H9 (cell line): ENCODE results near the gene UNCX. TPM values are rescaled to one million over a fixed set of nuclear protein-coding genes. Genes with fewer than 3 reads are reported as not detected.

Experiments used
- DNase-seq: peaks from one replicate; pipeline ENCODE4 v3.0.0-alpha.2; 2017
- H2AFZ ChIP-seq: one replicate; pipeline ENCODE4 v1.6.1; 2013; ENCODE audit warnings: mild to moderate bottlenecking, low read length, control low read depth, moderate library complexity
- H2AK5ac ChIP-seq: 2 replicates; pipeline ENCODE4 v1.6.1; 2013; ENCODE audit warnings: low read length, control low read depth, mixed read lengths; ENCODE audit not compliant: insufficient read length
- H2BK120ac ChIP-seq: one replicate; pipeline ENCODE4 v1.6.1; 2013; ENCODE audit warnings: low read depth, mild to moderate bottlenecking, low read length, control low read depth, inconsistent platforms; ENCODE audit not compliant: poor library complexity, severe bottlenecking
- H2BK12ac ChIP-seq: 2 replicates; pipeline ENCODE4 v1.6.1; 2013; ENCODE audit warnings: low read length, control low read depth, mixed read lengths, low read depth; ENCODE audit not compliant: insufficient read length
- H2BK15ac ChIP-seq: 2 replicates; pipeline ENCODE4 v1.6.1; 2013; ENCODE audit warnings: low read depth, low read length, control low read depth
- H2BK20ac ChIP-seq: one replicate; pipeline ENCODE4 v1.6.1; 2013; ENCODE audit warnings: low read depth, mild to moderate bottlenecking, low read length, control low read depth, inconsistent platforms; ENCODE audit not compliant: poor library complexity, severe bottlenecking
- H2BK5ac ChIP-seq: 2 replicates; pipeline ENCODE4 v1.6.1; 2013; ENCODE audit warnings: low read length, control low read depth, mixed read lengths; ENCODE audit not compliant: insufficient read length
- H3K14ac ChIP-seq: 2 replicates; pipeline ENCODE4 v1.6.1; 2013; ENCODE audit warnings: low read length, control low read depth; ENCODE audit not compliant: insufficient read depth
- H3K18ac ChIP-seq: 2 replicates; pipeline ENCODE4 v1.6.1; 2013; ENCODE audit warnings: low read depth, mild to moderate bottlenecking, mixed read lengths, low read length, control low read depth; ENCODE audit not compliant: insufficient read length
- H3K23ac ChIP-seq: 2 replicates; pipeline ENCODE4 v1.6.1; 2013; ENCODE audit warnings: low read length, control low read depth, mixed read lengths, low read depth; ENCODE audit not compliant: insufficient read length
- H3K23me2 ChIP-seq: 2 replicates; pipeline ENCODE4 v1.6.1; 2013; ENCODE audit warnings: low read depth, mild to moderate bottlenecking, mixed read lengths, low read length, control low read depth; ENCODE audit not compliant: insufficient read length, poor library complexity, severe bottlenecking
- H3K27ac ChIP-seq: 2 replicates; pipeline ENCODE4 v1.5.1; 2013; ENCODE audit warnings: low read length, control low read depth, mixed read lengths, low read depth; ENCODE audit not compliant: insufficient read length
- H3K27me3 ChIP-seq: 2 replicates; pipeline ENCODE4 v1.6.1; 2013; ENCODE audit warnings: low read length, control low read depth, inconsistent platforms; ENCODE audit not compliant: insufficient read depth
- H3K4ac ChIP-seq: 2 replicates; pipeline ENCODE4 v1.6.1; 2013; ENCODE audit warnings: low read depth, mild to moderate bottlenecking, control low read depth, inconsistent platforms, low read length, moderate library complexity
- H3K4me1 ChIP-seq: 2 replicates; pipeline ENCODE4 v1.6.1; 2013; ENCODE audit warnings: low read length, control low read depth, inconsistent platforms; ENCODE audit not compliant: insufficient read depth
- H3K4me2 ChIP-seq: 2 replicates; pipeline ENCODE4 v1.6.1; 2013; ENCODE audit warnings: low read length, control low read depth, mixed read lengths; ENCODE audit not compliant: insufficient read length, insufficient read depth
- H3K56ac ChIP-seq: 2 replicates; pipeline ENCODE4 v1.6.1; 2013; ENCODE audit warnings: low read depth, mild to moderate bottlenecking, mixed read lengths, low read length, control low read depth; ENCODE audit not compliant: insufficient read length
- H3K79me1 ChIP-seq: 2 replicates; pipeline ENCODE4 v1.6.1; 2013; ENCODE audit warnings: low read depth, mild to moderate bottlenecking, moderate library complexity, low read length, control low read depth, inconsistent platforms; ENCODE audit not compliant: insufficient read depth, poor library complexity, severe bottlenecking
- H3K79me2 ChIP-seq: 2 replicates; pipeline ENCODE4 v1.6.1; 2013; ENCODE audit warnings: low read length, control low read depth, inconsistent platforms; ENCODE audit not compliant: insufficient read depth
- H3K9ac ChIP-seq: 2 replicates; pipeline ENCODE4 v1.6.1; 2013; ENCODE audit warnings: low read length, control low read depth, mixed read lengths; ENCODE audit not compliant: insufficient read length; ENCODE audit errors: extremely low read depth
- H3K9me3 ChIP-seq: one replicate; pipeline ENCODE4 v1.6.1; 2013; ENCODE audit warnings: low read depth, low read length, inconsistent platforms; ENCODE audit not compliant: control insufficient read depth
- H3T11ph ChIP-seq: one replicate; pipeline ENCODE4 v1.6.1; 2013; ENCODE audit warnings: mild to moderate bottlenecking, low read length, control low read depth, inconsistent platforms
- H4K20me1 ChIP-seq: one replicate; pipeline ENCODE4 v1.6.1; 2013; ENCODE audit not compliant: control insufficient read depth, insufficient read length, insufficient read depth
- H4K5ac ChIP-seq: 2 replicates; pipeline ENCODE4 v1.6.1; 2013; ENCODE audit warnings: low read depth, mild to moderate bottlenecking, mixed read lengths, low read length, control low read depth; ENCODE audit not compliant: insufficient read length
- H4K8ac ChIP-seq: replicated peaks from 2 replicates; pipeline ENCODE4 v1.6.1; 2013; ENCODE audit warnings: low read length, control low read depth, mixed read lengths, low read depth; ENCODE audit not compliant: insufficient read length
- H4K91ac ChIP-seq: 2 replicates; pipeline ENCODE4 v1.6.1; 2013; ENCODE audit warnings: low read depth, mild to moderate bottlenecking, moderate library complexity, mixed read lengths, low read length, control low read depth; ENCODE audit not compliant: insufficient read length
- H3K27ac Mint-ChIP-seq, 3 experiments: 2 replicates in 2 of 3; 3 replicates in 1 of 3; pipeline ENCODE4 v1.8.0; 2020 to 2021; ENCODE audit warnings: mixed read lengths in 3 of 3, mild to moderate bottlenecking in 1 of 3, moderate library complexity in 1 of 3
- H3K27me3 Mint-ChIP-seq: 2 replicates; pipeline ENCODE4 v1.8.0; 2021; ENCODE audit warnings: low read depth, mild to moderate bottlenecking, moderate library complexity, mixed read lengths
- H3K36me3 Mint-ChIP-seq, 3 experiments: 2 replicates in 2 of 3; 3 replicates in 1 of 3; pipeline ENCODE4 v1.8.0; 2020 to 2021; ENCODE audit warnings: low read depth in 3 of 3, mixed read lengths in 3 of 3; ENCODE audit not compliant: insufficient read depth in 1 of 3
- H3K4me1 Mint-ChIP-seq, 2 experiments: 2 replicates each; pipeline ENCODE4 v1.8.0; 2020; ENCODE audit warnings: mixed read lengths in 2 of 2
- H3K4me3 Mint-ChIP-seq, 2 experiments: 2 replicates in 1 of 2; 3 replicates in 1 of 2; pipeline ENCODE4 v1.8.0; 2020 to 2021; ENCODE audit warnings: mild to moderate bottlenecking in 2 of 2, mixed read lengths in 2 of 2, moderate library complexity in 1 of 2
- H3K9me3 Mint-ChIP-seq, 2 experiments: 2 replicates in 1 of 2; 3 replicates in 1 of 2; pipeline ENCODE4 v1.8.0; 2020; ENCODE audit warnings: mild to moderate bottlenecking in 2 of 2, mixed read lengths in 2 of 2, moderate library complexity in 1 of 2
- CTCF ChIP-seq: fragments of 200-600 bp; sonication (generic); conservative IDR thresholded peaks from 3 replicates; pipeline ENCODE4 v1.8.0; 2021; ENCODE audit warnings: antibody characterized with exemption, mild to moderate bottlenecking
- WGBS: extraction: QIAGEN DNeasy Blood & Tissue Kit; methylation state at CpG from one replicate; pipeline ENCODE4 v1.1.7; 2013; ENCODE audit warnings: missing lambda C conversion rate, low lambda C conversion rate, mixed read lengths; ENCODE audit not compliant: insufficient read length; ENCODE audit errors: extremely low coverage; 5-methylcytosine and 5-hydroxymethylcytosine counted together
- total RNA-seq: library from RNA; stranded (reverse); gene quantifications from 2 replicates; pipeline ENCODE4 v1.2.1, GENCODE V29; 2021

UNCX gene
- total RNA-seq, 1 experiment from 2014 or later, result not detected

GRCh38 chr7:1240517-1241257, 8.0 kb downstream of the UNCX start:
- H3K9me3 ChIP-seq, result no peaks in the 10 kb centered on the region
- Mint-ChIP-seq H3K36me3 (no peaks in the 10 kb centered on the region; a peak in 2 of 7 replicates), H3K27me3 (peaks cover 90% of the 10 kb centered on the region), H3K27ac (no peak overlapping the region), H3K4me1 (peaks cover 5 to 37% of the 10 kb centered on the region in 2 experiments; a peak in 3 of 4 replicates), H3K9me3 (peaks cover 0 to 2% of the 10 kb centered on the region in 2 experiments; a peak in 3 of 5 replicates), H3K4me3 (peak overlapping the region in 1 of 2 experiments; percentile 74; a peak in 3 of 5 replicates)
- no peaks in the 10 kb centered on the region for H3K23me2 ChIP-seq
- no peak overlapping the region for H2BK5ac ChIP-seq
- H2AFZ ChIP-seq, result no peak overlapping the region
- no peak overlapping the region for H3K4ac ChIP-seq
- no peak overlapping the region for H2BK20ac ChIP-seq
- no peaks in the 10 kb centered on the region for H3K79me2 ChIP-seq
- H2BK120ac ChIP-seq, result no peak overlapping the region
- H3K23ac ChIP-seq, result no peak overlapping the region
- DNase-seq, result no peak
- H3K56ac ChIP-seq, result no peak overlapping the region
- TF ChIP-seq CTCF, result no peak
- no peak overlapping the region for H2BK15ac ChIP-seq
- H3K4me1 ChIP-seq, result no peaks in the 10 kb centered on the region
- no peak overlapping the region for H2BK12ac ChIP-seq
- H4K20me1 ChIP-seq, result no peaks in the 10 kb centered on the region
- H3K18ac ChIP-seq, result no peak overlapping the region
- no peak overlapping the region for H4K8ac ChIP-seq
- H3T11ph ChIP-seq, result no peak overlapping the region
- no peak overlapping the region for H3K27ac ChIP-seq
- no peak overlapping the region for H3K9ac ChIP-seq
- no peaks in the 10 kb centered on the region for H3K79me1 ChIP-seq
- no peak overlapping the region for H4K5ac ChIP-seq
- H2AK5ac ChIP-seq, result no peak overlapping the region
- H3K4me2 ChIP-seq, result no peak overlapping the region
- no CpG with 5 or more reads among the region's 40 CpGs for WGBS
- H3K14ac ChIP-seq, result no peak overlapping the region
- peaks cover 84% of the 10 kb centered on the region for H3K27me3 ChIP-seq
- no peak overlapping the region for H4K91ac ChIP-seq
